HG02885 (cell line): ENCODE measurements around the gene YWHAE.
"Not testable (repeated sequence)": the region's sequence is repeated elsewhere in the genome, so short reads cannot be mapped to it uniquely, and the experiment has no call there.

Experiments used
- ATAC-seq: cut with Tn5 transposase; IDR thresholded peaks from one replicate; pipeline ENCODE4 v1.9.1; 2021; ENCODE audit warnings: mild to moderate bottlenecking; ENCODE audit not compliant: unreplicated experiment, poor library complexity

YWHAE gene

GRCh38 chr17:1399679-1400512 lies at the start of gene YWHAE:
Gene YWHAE, minus strand, starts transcription at chr17:1400222. Its CDS starts 112 bp downstream, at chr17:1400110.
- ATAC-seq: peak; percentile 93

GRCh38 chr17:1449412-1449967 lies 49.5 kb upstream of the YWHAE start:
- no peak for ATAC-seq

DNA sequence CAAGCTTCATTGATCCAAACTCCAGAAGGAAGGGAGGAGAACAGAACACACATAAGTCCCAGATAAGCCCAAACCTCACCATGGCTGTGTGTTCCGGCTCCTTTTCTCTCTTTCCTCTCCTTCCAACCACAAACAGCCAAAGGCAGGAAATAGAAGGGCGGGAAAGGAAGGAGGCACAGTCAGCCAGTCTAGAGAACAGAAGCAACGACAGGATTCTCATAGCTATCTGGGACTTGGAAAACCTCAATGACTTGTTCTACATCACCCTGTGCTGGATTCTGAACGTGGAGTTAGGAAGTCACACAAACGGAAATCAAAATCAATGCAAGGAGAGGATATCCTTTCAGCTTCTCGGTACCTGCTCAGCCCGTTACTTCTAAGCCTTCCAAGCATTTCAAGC lies 47.0 kb upstream of the YWHAE start:
- ATAC-seq: no peak

DNA sequence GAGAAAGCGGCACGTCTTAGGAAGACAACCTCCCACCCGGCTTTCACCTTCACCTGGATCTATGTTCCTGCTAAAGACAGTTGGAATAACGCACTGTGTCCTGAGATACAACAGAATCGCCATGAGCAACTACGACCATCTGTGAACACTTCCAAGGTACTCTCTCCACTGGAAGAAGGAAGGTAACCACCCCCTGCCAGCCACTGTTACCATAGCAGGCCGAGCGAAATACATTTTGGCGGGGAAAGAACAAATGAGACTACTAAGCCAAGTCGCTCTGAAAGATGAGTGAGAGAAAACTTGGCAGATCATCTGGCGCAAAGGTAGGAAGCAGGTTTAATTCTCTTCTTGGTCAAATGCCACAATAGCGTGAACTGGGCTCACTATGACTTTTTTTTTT lies 46.2 kb upstream of the YWHAE start:
- ATAC-seq: no peak

DNA sequence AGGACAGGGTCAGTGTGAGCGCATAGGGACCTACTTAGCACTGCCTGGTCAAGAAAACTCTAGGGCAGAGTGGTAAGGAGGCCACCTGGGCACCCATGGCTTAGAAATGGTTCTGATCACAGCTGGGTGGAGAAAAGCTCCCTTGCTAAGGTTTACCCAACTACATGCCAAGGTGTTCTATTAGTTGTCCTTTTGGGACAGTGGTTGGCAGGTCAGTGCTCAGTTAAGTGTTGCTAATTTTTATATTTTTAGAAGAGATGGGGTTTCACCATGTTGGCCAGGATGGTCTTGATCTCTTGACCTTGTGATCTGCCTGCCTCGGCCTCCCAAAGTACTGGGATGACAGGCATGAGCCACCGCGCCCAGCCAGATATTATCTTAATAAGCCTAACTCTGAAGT lies 45.7 kb upstream of the YWHAE start:
- ATAC-seq: not testable (repeated sequence)

DNA sequence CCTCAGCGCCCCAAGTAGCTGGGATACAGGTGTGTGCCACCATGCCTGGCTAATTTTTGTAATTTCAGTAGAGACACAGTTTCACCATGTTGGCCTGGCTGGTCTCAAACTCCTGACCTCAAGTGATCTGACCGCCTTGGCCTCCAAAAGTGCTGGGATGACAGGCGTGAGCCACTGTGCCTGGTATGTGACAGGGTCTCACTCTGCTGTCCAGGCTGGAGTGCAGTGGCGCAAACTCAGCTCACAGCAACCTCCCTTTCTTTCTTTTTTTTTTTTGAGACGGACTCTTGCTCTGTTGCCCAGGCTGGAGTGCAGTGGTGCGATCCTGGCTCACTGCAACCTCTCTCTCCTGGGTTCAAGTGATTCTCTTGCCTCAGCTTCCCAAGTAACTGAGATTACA lies 42.7 kb upstream of the YWHAE start:
- ATAC-seq: not testable (repeated sequence)

- ATAC-seq: no peak
These were observed 42.2 kb upstream of the YWHAE start for GRCh38 chr17:1442187-1442586.

DNA sequence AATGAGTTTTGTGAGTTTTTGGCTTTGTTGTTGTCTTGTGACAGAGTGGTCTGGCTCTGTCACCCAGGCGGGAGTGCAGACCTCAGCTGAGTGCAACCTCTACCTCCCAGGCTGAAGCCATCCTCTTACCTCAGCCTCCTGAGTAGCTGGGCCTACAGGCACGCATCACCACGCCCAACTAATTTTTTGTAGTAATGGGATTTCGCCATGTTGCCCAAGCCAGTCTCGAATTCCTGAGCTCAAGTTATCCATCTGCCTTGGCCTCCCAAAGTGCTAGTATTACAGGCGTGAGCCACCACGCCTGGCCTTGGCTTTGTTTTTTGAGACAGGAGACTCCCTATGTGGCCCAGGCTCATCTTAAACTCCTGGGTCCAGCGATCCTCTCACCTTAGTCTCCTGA lies 40.9 kb upstream of the YWHAE start:
- ATAC-seq: no peak

- no peak for ATAC-seq
These were observed 38.6 kb upstream of the YWHAE start for GRCh38 chr17:1438593-1439083.

- no peak for ATAC-seq
These were observed 35.3 kb upstream of the YWHAE start for GRCh38 chr17:1435326-1435725.

GRCh38 chr17:1434150-1434549 lies 34.1 kb upstream of the YWHAE start:
- no peak for ATAC-seq

GRCh38 chr17:1431631-1432104 lies 31.6 kb upstream of the YWHAE start:
- ATAC-seq: no peak

- ATAC-seq: no peak
These were observed 23.6 kb upstream of the YWHAE start for GRCh38 chr17:1423456-1424135.

- ATAC-seq: no peak
These were observed 22.9 kb upstream of the YWHAE start for GRCh38 chr17:1422885-1423284.

DNA sequence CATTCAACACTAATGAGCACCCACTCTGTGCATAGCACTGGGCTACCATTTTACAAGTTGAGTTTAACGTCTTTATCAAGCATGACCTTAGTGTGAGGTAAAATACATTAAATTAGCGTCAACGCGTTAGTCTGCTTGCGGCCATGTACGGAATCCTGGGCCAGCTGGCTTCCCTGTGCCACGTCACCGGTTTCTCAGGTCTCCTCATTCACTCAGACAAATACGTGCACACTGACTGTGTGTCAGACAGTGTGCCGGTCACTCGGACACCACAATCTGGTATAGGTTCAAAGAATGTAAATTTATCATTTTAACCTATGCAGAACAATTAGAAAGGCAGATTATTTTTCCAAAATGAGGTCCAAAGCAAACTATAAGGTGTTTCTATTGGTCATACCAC lies 21.4 kb upstream of the YWHAE start:
- ATAC-seq: no peak

DNA sequence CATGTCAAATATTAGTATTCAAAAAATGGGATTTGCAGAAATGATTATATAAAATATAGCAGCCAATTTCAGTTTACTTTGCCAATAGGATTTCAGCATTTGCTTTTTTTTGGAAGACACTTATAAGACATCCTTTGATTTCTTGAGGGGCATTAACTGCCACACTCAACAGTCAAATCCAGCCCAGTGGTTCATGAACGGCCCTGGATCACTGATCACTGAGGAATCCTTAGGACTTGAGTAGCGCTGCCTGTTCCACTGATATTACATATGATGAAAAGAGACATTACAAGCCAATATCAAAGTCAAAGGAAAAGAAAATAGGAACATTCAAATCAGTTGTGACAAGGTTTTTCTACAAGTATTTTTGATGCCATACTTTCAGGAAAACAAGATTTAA lies 21.0 kb upstream of the YWHAE start:
- ATAC-seq: no peak

GRCh38 chr17:1420163-1420562 lies 20.1 kb upstream of the YWHAE start:
- no peak for ATAC-seq

DNA sequence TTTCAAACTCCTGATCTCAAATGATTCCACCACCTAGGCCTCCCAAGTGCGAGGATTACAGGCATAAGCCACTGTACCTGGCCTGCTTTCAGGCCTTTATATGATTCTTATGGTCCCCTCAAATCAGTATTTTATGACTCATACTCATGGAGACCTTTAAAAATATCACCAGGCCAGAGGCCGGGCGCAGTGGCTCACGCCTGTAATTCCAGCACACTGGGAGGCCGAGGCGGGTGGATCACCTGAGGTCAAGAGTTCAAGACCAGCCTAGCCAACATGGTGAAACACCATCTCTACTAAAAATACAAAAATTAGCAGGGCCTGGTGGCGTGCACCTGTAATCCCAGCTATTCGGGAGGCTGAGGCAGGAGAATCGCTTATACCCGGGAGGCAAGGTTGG lies 18.5 kb upstream of the YWHAE start:
- not testable (repeated sequence) for ATAC-seq

DNA sequence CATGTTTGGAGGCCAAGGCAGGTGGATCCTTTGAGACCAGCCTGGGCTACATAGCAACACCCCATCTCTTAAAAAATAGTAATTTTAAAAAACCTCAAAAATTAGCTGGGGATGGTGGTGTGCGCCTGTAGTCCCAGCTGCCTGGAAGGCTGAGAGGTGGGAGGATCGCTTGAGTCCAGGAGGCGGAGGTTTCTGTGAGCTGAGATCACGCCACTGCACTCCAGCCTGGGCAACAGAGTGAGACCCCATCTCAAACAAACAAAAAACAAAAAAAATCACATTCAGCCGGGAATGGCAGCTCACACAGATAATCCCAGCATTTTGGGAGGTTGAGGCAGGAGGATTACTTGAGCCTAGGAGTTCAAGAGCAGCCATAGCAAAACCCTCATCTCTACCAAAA lies 16.4 kb upstream of the YWHAE start:
- no peak for ATAC-seq

GRCh38 chr17:1414634-1415033 lies 14.6 kb upstream of the YWHAE start:
- ATAC-seq: no peak

DNA sequence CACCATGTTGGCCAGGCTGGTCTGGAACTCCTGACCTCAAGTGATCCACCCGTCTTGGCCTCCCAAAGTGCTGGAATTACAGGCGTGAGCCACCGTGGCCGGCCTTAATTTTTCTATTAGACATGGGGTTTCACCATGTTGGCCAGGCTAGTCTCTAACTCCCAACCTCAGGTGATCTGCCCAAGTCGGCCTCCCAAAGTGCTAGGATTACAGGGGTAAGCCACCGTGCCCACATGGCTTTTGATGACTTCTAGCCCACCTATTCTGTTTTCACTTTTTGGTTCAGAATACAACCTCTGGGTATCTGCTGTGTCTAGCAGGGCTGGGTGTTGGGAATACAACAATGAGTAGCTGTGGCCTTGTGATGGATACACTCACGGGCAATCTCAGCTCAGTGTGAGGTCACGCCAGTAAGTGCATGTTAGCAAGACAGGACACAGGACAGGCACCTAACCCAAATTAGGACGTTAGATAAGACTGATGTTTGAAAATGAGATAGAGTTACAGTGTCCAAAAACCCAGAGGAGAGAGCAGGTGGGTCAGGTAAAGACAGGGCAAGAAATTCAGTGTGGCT lies 14.1 kb upstream of the YWHAE start:
- no peak for ATAC-seq
